ENCODE results near the gene OTOA.
"Not testable (repeated sequence)": the region's sequence is repeated elsewhere in the genome, so short reads cannot be mapped to it uniquely, and the experiment has no call there.

OTOA gene

GRCh38 chr16:21647562-21648164, 16.1 kb upstream of the OTOA start:
- H3K4me1 ChIP-seq: peaks cover 75% of the 10 kb centered on the region
- no peak overlapping the region for H3K4me3 ChIP-seq
- no peaks in the 10 kb centered on the region for H3K27me3 ChIP-seq
- H3K9me3 ChIP-seq: no peaks in the 10 kb centered on the region
- H3K36me3 ChIP-seq: peaks cover 10% of the 10 kb centered on the region
- H3K9ac ChIP-seq: no peak overlapping the region
- H4K20me1 ChIP-seq: no peaks in the 10 kb centered on the region
- no peak for TF ChIP-seq Cebpa-rat (IDR thresholded peaks at IDR 0.05)
- peak overlapping the region; percentile 73 for H3K4me2 ChIP-seq
- H3K27ac ChIP-seq: peak overlapping the region; percentile 79; the same call in 1 of the 2 replicates

GRCh38 chr16:21649826-21650406, 13.9 kb upstream of the OTOA start:
- H3K9ac ChIP-seq, H3K4me3 ChIP-seq, H3K27me3 ChIP-seq, H3K4me2 ChIP-seq, H3K27ac ChIP-seq, H3K9me3 ChIP-seq, H4K20me1 ChIP-seq: not testable (repeated sequence)
- Histone ChIP-seq H3K4me1 (peaks cover 64% of the 10 kb centered on the region), H3K36me3 (peaks cover 20% of the 10 kb centered on the region)

- H3K36me3 ChIP-seq: peaks cover 26% of the 10 kb centered on the region
- no peak overlapping the region for H3K9ac ChIP-seq
- no peaks in the 10 kb centered on the region for H3K27me3 ChIP-seq
- no peaks in the 10 kb centered on the region for H3K9me3 ChIP-seq
- no peaks in the 10 kb centered on the region for H4K20me1 ChIP-seq
- no peak for TF ChIP-seq Cebpa-rat (IDR thresholded peaks at IDR 0.05)
- peaks cover 62% of the 10 kb centered on the region for H3K4me1 ChIP-seq
- no peak overlapping the region for H3K4me3 ChIP-seq
- H3K4me2 ChIP-seq: peak overlapping the region; percentile 16; the same call in 1 of the 2 replicates
- H3K27ac ChIP-seq: no peak overlapping the region
Measured at GRCh38 chr16:21650521-21650920, 13.2 kb upstream of the OTOA start.

GRCh38 chr16:21651515-21651914, 12.3 kb upstream of the OTOA start:
- H3K36me3 ChIP-seq: peaks cover 33% of the 10 kb centered on the region
- H4K20me1 ChIP-seq: no peaks in the 10 kb centered on the region
- H3K4me2 ChIP-seq: no peak overlapping the region
- no peaks in the 10 kb centered on the region for H3K9me3 ChIP-seq
- H3K9ac ChIP-seq: no peak overlapping the region
- H3K4me3 ChIP-seq: no peak overlapping the region
- no peak overlapping the region for H3K27ac ChIP-seq
- H3K4me1 ChIP-seq: peaks cover 60% of the 10 kb centered on the region
- H3K27me3 ChIP-seq: no peaks in the 10 kb centered on the region
- no peak for TF ChIP-seq Cebpa-rat (IDR thresholded peaks at IDR 0.05)

- Histone ChIP-seq H3K4me1 (peaks cover 60% of the 10 kb centered on the region), H3K4me2 (no peak within 1 kb of the TSS; the same call in 1 of the 2 replicates), H3K27me3 (no peaks in the 10 kb centered on the region), H3K4me3 (no peak within 1 kb of the TSS), H4K20me1 (no peaks in the 10 kb centered on the region), H3K9ac (no peak within 1 kb of the TSS), H3K36me3 (peaks cover 33% of the 10 kb centered on the region), H3K27ac (peak within 1 kb of the TSS; percentile 15; the same call in 1 of the 2 replicates), H3K9me3 (no peaks in the 10 kb centered on the region)
- TF ChIP-seq Cebpa-rat (IDR thresholded peaks at IDR 0.05): no peak
Measured at GRCh38 chr16:21652453-21652852, 11.3 kb upstream of the OTOA start, which contains the start of gene IGSF6. TSS of gene IGSF6 (minus strand) at chr16:21652608. CDS start at chr16:21652598, 10 bp downstream.

- Histone ChIP-seq H3K4me2 (peak overlapping the region; percentile 23; the same call in 1 of the 2 replicates), H3K4me1 (peaks cover 62% of the 10 kb centered on the region), H3K27ac (no peak overlapping the region)
Measured at GRCh38 chr16:21653571-21653970, 10.2 kb upstream of the OTOA start.

GRCh38 chr16:21654466-21654865, 9.3 kb upstream of the OTOA start:
- Histone ChIP-seq H3K27ac (no peak overlapping the region), H4K20me1 (no peaks in the 10 kb centered on the region), H3K4me1 (peaks cover 71% of the 10 kb centered on the region), H3K9me3 (no peaks in the 10 kb centered on the region), H3K9ac (no peak overlapping the region), H3K36me3 (peaks cover 28% of the 10 kb centered on the region), H3K4me2 (no peak overlapping the region), H3K4me3 (no peak overlapping the region), H3K27me3 (no peaks in the 10 kb centered on the region)
- no peak for TF ChIP-seq Cebpa-rat (IDR thresholded peaks at IDR 0.05)

More at GRCh38 chr16:21653571-21653970, 10.2 kb upstream of the OTOA start:
- Histone ChIP-seq H4K20me1 (no peaks in the 10 kb centered on the region), H3K4me3 (no peak overlapping the region), H3K36me3 (peaks cover 33% of the 10 kb centered on the region), H3K9ac (no peak overlapping the region), H3K27me3 (no peaks in the 10 kb centered on the region), H3K9me3 (no peaks in the 10 kb centered on the region)
- TF ChIP-seq Cebpa-rat (IDR thresholded peaks at IDR 0.05): no peak

GRCh38 chr16:21654881-21655280, 8.9 kb upstream of the OTOA start:
- TF ChIP-seq Cebpa-rat (IDR thresholded peaks at IDR 0.05): no peak
- H3K4me1 ChIP-seq: peaks cover 73% of the 10 kb centered on the region
- no peak overlapping the region for H3K4me2 ChIP-seq

DNA sequence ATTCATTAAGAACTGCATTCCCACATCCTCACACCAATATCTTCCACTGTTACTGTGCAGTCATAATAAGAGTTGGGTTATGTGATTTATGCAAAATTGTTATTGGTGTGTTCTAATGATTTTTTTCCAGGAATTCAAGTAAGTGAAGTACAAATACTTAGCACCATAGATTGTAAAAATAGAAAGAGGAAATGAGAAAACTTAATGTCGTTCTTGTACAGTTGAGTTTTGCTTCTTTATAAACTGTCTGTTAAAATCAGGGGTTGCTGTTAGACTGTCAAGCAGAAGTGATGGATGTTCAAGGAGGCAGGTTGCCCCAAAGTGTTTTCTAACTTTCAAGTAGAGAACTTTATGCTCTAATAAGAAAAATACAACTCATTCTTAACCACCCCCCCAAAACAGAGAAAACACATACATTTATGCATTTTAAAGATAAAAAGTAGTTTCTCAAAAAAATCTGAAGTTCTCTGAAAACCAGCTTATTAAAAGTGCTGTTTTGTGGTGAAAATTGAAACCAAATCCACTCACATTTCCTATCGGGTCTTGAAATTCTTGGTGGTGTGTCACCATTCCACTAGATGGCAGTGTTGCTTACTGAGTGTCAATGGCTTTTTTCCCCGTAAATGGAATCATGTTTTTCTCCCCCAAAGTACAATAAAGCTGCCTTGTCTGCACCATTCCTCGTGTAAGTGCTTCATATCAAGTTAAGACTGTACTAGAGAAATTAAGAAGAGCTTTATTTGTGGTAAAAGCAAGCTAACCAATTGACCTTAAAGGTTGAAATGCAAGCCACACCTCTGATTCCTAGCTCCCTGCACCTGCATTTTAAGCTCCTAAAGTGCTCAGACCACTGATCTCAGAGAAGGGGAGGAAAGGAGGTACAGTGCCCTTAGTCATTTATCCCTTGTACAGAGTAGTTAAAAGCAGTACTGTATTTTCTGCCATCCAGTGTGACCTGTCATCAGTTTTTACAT, 6.7 kb upstream of the OTOA start:
- no peak overlapping the region for H3K9ac ChIP-seq
- H3K27me3 ChIP-seq: no peaks in the 10 kb centered on the region
- no peak overlapping the region for H3K4me3 ChIP-seq
- TF ChIP-seq Cebpa-rat (IDR thresholded peaks at IDR 0.05): no peak
- H3K27ac ChIP-seq: peak overlapping the region; percentile 58
- no peaks in the 10 kb centered on the region for H3K9me3 ChIP-seq
- H4K20me1 ChIP-seq: no peaks in the 10 kb centered on the region
- H3K4me2 ChIP-seq: peak overlapping the region; percentile 65
- H3K4me1 ChIP-seq: peaks cover 77% of the 10 kb centered on the region
- peaks cover 22% of the 10 kb centered on the region for H3K36me3 ChIP-seq

More at GRCh38 chr16:21654881-21655280, 8.9 kb upstream of the OTOA start:
- H3K4me3 ChIP-seq: no peak overlapping the region
- H3K36me3 ChIP-seq: peaks cover 24% of the 10 kb centered on the region
- no peaks in the 10 kb centered on the region for H3K9me3 ChIP-seq
- no peaks in the 10 kb centered on the region for H4K20me1 ChIP-seq
- no peak overlapping the region for H3K27ac ChIP-seq
- H3K27me3 ChIP-seq: no peaks in the 10 kb centered on the region
- no peak overlapping the region for H3K9ac ChIP-seq

Measured in BLaER1 (cell line).